HG02571 (cell line): ENCODE results near the gene KRT39.
"Not testable (repeated sequence)": the region's sequence is repeated elsewhere in the genome, so short reads cannot be mapped to it uniquely, and the experiment has no call there.

ENCODE experiments used
- ATAC-seq: cut with Tn5 transposase; IDR thresholded peaks from one replicate; pipeline ENCODE4 v1.9.1; 2021; ENCODE audit warnings: mild to moderate bottlenecking, moderate library complexity; ENCODE audit not compliant: unreplicated experiment

KRT39 gene

GRCh38 chr17:40944531-40944930 is 22.2 kb downstream of the KRT39 start:
- ATAC-seq: no peak

DNA sequence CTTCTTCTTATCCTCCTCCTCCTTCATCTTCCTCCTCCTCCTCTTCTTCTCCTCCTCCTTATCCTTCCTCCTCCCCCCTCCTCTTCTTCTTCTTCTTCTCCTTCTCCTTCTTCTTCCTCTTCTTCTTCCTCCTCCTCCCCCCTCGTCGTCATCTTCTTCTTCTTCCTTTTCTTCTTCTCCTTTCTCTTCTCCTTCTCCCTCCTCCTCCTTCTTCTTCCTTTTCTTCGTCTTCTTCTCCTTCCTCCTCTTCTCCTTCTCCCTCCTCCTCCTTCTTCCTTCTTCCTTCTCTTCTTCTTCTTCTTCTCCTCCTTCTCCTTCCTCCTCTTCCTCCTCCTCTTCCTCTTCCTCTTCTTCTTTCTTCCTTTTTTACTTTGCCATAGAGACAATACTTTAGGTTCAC is 24.2 kb downstream of the KRT39 start:
- no peak for ATAC-seq

DNA sequence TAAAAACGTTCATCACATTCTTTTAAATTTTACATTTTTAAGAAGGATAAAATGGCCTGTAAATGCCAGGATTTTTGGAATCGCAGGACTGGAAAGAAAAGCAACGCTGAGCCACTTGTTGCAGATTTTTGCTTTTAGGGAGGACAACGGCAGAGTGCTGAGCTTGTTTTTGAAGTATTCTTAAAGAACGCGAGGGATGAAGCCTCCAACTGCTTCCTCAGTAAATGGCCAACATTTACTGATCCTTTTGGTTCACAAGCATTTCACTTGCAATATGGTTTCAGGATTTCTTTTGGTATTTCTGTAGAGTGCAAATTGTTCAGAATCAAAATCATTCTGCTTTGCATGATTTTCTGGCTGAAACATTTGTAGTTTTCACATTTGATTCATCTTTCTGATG is 26.5 kb downstream of the KRT39 start:
- ATAC-seq: no peak

DNA sequence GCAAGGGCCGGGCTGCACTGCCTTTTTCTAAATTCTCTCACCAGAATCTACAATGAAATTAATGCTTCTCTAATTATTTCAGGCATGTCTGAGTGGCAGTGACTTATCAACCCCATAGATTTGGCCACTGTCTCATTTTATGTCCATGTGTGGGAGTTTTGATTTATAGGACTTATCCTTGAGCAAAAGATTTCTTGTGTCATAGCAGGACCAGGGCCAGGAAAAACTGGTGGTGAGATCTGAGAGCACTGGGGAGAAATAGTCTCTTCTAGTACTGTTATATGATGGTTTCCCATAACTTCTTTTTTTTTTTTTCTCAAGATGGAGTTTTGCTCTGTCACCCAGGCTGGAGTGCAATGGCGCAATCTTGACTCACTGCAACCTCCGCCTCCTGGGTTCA is 27.8 kb downstream of the KRT39 start:
- no peak for ATAC-seq

GRCh38 chr17:40937384-40937819 is 29.3 kb downstream of the KRT39 start, which contains the start of gene KRT23:
TSS of gene KRT23 (minus strand) at chr17:40937646. CDS start at chr17:40936603, 1,043 bp downstream.
- no peak for ATAC-seq

- ATAC-seq: no peak
Measured at GRCh38 chr17:40936976-40937375, 29.8 kb downstream of the KRT39 start.

DNA sequence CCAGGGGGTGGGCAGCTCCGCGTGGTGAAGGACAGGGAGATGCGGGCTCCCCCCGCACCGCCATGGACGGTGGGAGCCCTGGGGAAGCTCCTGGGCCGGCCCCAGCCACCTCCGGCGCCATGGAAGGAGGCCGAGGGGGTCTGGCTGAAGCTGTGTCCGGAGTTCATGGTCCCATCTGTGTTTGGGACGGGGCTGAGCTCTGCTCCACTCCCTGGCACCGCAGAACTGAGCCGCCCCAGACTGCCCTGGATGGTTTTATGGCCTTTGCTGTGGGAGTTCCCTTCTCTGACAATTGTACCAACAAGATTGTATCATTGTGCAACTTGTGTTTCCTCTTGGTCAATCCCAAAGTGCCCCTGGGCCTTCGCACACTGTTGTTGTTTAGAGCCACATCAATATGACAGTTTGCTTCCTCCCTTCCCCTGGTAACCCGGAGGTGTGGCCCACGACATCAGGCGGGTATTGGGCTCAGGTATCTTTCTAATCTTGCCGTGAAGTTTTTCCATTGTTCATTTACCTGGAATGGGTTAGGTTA is 30.2 kb downstream of the KRT39 start:
- ATAC-seq: no peak

DNA sequence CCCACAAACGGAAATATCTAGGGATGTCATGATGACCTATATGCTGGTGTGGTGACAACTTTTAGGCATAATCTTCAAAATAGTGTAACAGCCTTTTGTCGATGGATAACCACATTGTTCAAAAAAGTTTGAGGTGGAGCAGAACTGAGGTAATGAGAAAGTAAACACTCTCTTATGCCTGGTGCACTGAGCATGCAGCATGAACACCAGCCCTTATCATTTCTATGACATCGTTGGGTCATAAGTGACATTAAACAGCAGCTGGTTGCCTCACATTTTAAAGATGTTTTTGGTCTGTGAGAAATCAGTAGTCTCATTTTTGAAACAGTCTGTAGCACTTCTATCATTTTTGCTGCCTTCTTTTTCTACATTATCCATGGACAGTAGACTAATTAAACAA is 31.1 kb downstream of the KRT39 start:
- ATAC-seq: no peak

DNA sequence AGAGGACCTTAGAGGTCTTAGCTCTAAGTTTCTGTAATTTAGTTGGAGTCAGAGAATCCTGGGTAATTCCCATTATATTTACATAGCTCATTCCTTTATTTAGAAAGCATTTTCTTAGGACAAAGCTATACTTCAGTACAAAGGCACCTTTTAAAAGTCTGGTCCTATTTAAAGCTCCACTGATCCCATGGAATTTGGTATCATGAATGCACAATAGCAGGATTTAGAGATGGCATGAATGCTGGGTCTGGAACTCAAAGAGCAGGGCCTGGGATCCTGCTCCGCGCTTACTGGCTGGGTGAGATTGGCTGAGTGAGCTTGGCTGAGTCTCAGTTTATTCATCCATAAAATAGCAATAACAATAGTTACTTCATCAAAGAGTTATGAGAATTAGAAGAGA is 34.1 kb downstream of the KRT39 start:
- no peak for ATAC-seq

GRCh38 chr17:40931311-40931710 is 35.4 kb downstream of the KRT39 start:
- ATAC-seq: no peak

- no peak for ATAC-seq
Measured at GRCh38 chr17:40926341-40926740, 40.4 kb downstream of the KRT39 start.

DNA sequence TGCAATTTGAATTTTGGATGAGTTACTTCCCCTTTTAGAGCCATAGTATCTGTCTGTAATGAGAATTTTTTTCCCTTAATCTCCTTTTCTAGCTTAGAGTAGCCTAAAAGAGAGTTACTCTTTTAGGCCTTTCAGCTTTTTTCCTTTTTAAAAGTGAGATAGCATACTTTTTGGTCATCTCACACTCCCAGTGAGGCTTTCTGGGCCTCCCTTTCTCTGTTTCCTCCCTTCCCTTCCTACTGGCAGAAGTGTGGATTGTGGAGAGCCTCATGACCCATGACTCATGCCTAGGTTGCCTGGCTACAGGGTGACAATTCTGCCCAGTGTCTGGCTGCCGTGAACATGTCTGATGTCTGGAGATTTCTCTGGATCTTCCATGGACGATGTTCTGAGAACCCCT is 44.5 kb downstream of the KRT39 start:
- no peak for ATAC-seq

DNA sequence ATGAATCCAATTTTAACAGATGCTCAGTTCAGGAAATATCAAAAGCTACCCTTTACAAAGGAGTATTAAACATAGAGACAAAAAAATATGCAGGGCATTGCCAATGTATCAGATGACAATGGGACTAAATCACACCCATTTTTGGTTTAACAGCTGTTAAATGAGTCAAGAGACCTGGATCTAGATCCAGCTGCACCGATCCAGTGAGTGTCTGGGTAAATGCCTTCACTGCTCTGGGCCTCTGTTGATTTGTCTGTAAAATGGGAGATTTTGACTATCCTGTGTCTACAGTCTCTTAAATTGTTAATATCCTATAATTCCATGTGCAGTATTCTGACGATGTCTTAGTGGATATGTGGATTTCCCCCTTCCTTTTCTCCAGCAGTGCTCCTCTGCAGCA is 45.7 kb downstream of the KRT39 start:
- no peak for ATAC-seq

DNA sequence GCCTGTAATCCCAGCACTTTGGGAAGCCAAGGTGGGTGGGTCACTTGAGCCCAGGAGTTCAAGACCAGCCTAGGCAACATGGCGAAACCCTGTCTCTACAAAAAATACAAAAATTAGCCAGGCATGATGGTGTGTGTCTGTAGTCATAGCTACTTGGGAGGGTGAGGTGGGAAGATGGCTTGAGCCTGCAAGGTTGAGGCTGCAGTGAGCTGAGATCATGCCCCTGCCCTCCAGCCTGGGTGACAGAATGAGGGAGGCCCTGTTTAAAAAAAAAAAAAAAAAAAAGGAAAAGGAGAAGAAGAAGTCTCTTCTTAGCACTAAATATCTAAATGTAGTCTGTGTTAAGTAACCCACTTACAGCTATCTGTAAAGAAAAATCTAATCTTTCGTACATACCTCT is 49.6 kb downstream of the KRT39 start:
- ATAC-seq: not testable (repeated sequence)

GRCh38 chr17:40916366-40916765 is 50.4 kb downstream of the KRT39 start:
- no peak for ATAC-seq

DNA sequence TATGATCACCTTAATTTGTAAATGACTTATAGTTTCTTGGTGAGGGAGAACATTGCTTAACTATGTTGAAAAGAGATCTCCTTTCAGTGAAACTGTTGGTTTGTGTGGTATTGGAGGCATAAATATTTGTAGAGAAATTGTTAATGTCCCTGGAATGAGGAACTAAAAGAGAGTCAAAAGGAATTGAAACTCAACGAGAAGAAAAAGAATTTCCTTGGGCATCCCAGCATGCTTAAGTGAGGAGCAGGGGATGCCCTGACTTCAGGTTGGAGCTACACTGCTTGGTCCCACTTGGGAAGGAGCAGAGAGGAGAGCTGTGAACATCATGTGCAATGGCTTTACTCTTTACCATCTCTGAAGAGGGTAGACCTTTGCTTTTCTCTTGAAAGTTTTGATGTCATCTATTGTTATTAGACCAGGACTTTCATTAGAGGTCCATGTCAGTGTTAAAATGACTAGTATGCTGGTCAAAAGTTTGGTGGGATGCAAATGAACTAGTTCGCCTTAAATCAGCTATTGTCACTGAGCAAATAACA is 51.0 kb downstream of the KRT39 start:
- ATAC-seq: no peak

DNA sequence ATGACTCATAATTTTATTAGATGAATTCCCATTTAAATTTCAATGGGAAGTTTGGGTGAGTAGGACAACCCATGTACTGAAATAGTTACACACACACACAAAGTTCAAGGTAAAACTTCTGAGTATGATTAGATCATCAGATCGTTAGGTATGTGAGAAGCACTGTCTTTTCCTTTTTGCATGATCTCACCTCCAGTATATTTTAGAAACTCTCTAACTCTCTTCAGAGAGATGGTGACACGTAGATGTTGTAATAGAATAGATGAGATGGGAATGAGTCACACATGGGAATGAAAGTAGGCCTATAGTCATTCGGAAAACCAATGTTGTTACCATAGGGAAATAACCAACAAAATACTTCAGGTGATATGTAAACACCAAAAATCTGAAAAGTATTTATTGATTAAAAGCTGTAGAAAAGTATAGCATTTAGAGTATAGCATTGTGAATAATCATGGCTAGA is 51.5 kb downstream of the KRT39 start:
- ATAC-seq: no peak

DNA sequence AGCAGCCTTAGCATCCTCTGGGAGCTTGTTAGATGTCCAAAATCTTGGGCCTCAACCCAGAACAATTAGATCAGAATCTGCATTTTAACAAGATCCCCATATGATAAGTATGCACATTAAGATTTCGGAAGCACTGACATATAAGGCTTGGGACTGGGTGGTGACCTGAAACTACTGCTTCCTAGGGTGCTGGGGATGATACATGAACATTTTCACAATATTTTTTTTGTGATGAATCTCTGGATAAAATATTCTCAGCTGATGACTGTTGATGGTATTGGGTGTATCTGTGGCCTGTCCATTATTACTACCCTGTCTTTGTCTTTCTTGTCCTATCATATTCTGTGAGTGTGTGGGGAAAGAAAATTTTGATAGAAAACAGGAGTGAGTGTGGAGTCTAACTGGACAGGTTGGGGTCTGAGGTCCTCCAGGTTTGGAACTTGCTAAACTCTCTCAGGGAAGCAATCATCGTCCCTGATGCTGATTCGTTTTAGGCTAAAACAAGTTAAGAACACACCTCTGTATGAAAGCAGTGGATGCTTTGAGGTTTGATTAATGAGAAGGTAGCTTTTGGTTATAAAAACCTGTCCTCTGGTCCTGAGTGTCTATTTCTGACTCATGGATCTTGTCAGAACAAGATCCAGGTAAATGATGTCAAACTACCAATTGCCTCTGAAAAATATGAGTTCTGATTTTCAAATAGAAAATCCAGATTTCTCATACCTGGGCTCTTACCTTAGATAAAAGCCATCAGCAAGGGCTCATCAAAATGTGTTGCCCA is 52.5 kb downstream of the KRT39 start:
- ATAC-seq: no peak

- no peak for ATAC-seq
Measured at GRCh38 chr17:40912486-40913210, 54.1 kb downstream of the KRT39 start.

DNA sequence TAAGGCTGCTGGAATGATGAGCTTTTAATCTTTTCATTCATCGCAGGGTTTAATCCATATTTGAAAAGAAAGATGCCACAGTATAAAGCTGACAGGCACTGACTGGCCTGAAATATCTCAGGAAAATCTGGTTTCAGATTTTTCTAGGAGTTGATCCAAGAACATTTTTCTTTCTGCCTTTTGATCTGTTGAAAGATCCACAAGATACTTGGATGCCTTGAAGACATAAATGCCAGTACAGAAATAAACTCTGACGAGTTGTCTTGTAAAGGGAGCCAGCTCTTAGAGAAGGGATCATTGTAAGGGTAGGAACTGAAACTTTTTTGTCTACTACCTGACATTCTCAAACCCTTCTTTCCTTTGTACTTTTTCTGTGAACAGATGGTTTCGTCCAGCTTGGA is 56.3 kb downstream of the KRT39 start:
- ATAC-seq: no peak

- ATAC-seq: no peak
Measured at GRCh38 chr17:40909755-40910154, 57.0 kb downstream of the KRT39 start.

DNA sequence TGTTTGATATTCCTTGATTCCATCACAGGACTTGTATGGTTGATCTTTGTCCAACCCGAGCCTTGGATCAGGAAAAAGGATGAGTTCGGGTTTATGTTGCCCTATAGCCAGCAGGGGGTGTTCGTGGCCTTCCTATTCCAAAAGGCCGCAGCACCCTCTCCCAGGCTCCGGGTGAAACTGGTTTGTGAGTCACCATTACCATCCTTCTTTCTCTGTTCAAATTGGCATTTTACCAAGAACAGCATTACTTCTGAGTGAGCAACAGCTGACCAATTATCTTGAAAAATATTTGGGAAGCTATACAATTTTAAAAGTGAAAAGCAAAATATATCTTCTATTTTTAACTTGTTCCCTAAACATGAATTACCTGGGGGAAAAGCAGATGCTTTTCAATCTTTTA is 57.4 kb downstream of the KRT39 start:
- no peak for ATAC-seq
